ENCODE results near the gene CAMK1.
"Not testable (repeated sequence)": the region's sequence is repeated elsewhere in the genome, so short reads cannot be mapped to it uniquely, and the experiment has no call there.

Gene CAMK1

DNA sequence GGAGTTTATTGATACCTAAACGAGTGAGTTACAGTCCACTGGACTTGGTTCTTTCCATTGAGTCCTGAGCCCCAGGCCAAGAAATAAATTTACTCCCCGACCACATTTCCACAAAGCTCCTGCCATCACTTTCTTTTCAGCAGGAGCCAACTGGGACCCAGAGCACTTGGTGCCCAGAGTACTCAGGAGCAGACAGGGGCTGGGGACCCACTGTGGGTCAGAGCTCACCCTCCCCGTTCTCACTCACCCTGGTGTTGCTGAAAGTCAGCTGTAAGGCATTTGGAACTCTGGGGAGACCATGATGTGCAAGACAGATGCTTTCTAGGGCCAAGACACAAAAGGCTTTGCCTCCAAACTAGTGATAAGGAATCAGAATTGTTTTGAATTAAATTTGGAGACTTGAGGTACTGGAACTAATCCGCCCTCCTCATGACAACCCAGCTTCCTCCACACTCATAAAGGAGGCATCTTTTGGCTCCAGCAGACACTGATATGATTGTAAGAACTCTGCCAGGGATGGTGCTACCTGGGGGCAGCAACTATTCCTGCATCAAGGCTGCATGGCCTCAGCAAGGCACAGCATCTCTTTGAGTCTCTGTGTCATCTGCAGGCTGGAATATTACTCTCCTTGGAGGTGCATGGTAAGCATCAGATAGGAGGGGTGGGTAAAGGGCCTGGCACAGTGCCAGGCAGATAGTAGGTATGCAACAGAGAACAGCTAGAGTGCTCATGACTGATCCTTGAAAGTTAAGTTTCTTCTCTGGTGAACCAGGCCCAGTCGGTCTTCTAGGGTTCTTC lies 7.3 kb upstream of the CAMK1 start:
- no peak for DNase-seq

GRCh38 chr3:9771007-9771406 lies 1.3 kb upstream of the CAMK1 start:
- not testable (repeated sequence) for DNase-seq

GRCh38 chr3:9770276-9770812 lies 597 bp upstream of the CAMK1 start:
- DNase-seq, result peak; percentile 49

DNA sequence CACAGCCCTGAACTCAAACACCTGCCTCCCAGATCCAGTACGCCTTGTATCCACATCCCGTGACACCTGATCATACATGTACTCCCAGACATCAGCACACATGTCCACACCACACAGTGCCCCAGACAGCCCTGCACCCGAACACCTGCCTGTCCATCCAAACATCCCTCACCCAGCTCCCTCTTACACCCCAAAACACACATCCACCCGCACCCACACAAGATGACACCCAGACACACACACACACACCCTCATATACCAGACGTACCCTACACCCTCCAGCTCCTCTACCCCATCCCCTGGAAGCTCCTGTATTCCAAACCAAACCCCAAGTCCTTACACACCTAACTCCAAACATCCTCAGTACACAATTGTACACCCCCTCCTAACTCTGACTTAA lies 735 bp downstream of the CAMK1 start:
- DNase-seq, result no peak

DNA sequence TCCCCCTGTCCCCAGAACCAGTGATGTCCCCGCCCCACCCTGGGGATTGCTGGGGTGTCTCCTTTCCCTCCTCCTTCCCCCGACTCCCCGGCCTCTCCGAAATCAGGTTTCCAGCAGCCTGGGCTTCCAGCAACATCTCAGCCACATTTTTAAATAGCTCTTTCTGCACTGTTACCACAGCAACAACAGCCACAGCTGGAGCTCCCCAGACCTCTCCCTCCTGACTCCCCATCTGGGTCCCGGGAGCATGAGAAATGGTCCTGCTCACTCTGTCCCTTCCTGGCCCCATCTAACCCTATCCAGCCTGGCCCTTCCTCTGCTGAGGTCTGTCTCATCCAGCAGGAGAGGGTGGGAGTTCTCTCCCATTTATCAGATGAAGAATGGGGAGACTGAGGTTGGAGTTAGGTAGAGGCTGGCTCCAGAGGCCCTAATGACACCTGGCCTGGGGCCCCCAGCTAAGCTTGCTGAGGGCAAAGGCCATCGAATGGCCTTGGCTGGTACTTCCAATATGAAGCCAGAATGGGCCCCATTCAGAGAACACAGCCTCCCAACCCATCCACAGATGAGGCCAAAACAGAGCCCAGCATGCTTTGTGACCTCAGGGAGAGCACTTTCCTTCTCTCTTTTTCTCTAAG lies 1.5 kb downstream of the CAMK1 start:
- DNase-seq, result no peak

- DNase-seq, result no peak
Measured at GRCh38 chr3:9767418-9767817, 2.3 kb downstream of the CAMK1 start.

DNA sequence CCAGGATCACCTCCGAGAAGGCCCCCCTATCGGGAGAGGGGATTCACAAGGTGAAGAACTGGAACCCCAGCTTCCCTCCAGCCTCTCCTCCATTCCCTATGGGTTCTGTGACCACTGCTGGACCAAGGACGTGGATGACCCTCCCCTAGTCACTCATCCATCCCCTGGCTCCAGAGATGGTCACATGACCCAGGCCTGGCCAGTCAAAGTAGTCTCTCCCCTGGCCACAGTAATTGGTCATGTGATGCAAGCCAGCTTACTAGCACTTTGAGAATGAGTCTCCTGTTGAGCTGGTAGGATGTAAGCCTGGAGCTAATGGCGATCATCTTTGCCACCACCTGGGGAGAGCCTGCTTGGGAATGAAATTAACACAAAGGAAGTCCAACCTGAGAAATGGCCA lies 3.9 kb downstream of the CAMK1 start:
- DNase-seq, result no peak

GRCh38 chr3:9762871-9763270 lies 6.9 kb downstream of the CAMK1 start:
- DNase-seq, result no peak

- no peak for DNase-seq
Measured at GRCh38 chr3:9761919-9762318, 7.8 kb downstream of the CAMK1 start.

GRCh38 chr3:9760779-9761505 lies 8.8 kb downstream of the CAMK1 start:
- DNase-seq, result no peak

DNA sequence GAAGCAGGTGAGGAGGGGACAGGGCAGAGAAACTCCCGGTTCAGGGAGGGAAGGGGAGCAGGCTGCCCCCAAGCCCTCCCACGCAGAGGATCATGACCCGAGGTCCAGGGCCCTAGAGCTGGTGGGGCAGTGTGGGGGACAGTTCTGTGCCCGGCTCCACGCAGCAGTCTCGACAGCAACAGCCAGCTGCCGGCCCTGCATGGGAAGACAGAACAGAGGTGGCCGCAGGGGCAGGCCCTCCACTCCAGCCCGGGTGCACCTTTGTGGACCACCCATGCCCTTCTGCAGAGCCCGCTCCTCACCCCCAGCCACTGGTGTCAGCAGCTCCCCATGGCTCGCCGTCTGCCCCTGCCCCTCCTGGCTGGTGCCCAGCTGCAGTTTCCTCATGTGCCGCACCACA lies 12.3 kb downstream of the CAMK1 start:
- DNase-seq, result no peak

- DNase-seq, result no peak
Measured at GRCh38 chr3:9754678-9755077, 15.1 kb downstream of the CAMK1 start.

DNA sequence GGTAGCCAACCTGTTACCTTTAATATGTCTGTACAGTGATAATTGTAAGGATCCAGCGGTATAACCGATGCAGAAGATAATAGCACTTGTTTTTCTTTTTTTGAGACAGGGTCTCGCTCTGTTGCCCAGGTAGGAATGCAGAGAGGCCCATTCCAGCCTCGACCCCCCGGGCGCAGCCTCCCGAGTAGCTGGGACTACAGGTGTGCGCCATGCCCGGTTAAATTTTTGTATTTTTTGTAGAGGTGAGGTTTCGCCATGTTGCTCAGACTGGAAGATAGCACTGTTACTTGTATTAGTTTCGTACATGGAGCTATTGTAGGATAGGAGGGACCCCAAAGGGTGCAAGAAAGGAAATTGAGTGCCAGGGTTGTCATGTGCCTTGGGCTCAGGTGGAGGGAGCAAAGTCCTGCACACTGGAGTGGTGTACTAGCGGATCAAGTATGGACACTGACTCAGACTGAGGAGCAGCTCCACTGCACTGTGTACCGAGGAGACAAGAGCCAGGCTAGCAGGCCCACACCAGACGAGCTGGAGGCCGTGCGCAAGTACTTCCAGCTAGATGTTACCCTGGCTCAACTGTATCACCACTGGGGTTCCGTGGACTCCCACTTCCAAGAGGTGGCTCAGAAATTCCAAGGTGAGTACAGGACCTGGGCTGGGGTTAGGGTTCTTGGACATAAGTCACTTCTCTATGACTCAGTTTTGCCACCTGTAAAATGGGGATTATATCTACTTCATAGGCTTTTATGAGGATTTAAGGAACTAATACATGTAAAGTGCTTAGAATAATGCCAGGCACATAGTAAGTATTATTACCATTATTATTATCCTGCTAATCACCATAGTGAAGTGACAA lies 19.0 kb downstream of the CAMK1 start:
- DNase-seq, result peak; percentile 17

- DNase-seq, result peak; percentile 95
Measured at GRCh38 chr3:9749645-9750555, 19.8 kb downstream of the CAMK1 start, which contains the start of gene OGG1. Gene OGG1 (plus strand): TSS chr3:9749952. CDS start chr3:9750287, 335 bp downstream.

GRCh38 chr3:9749296-9749644 lies 20.5 kb downstream of the CAMK1 start:
- no peak for DNase-seq

DNA sequence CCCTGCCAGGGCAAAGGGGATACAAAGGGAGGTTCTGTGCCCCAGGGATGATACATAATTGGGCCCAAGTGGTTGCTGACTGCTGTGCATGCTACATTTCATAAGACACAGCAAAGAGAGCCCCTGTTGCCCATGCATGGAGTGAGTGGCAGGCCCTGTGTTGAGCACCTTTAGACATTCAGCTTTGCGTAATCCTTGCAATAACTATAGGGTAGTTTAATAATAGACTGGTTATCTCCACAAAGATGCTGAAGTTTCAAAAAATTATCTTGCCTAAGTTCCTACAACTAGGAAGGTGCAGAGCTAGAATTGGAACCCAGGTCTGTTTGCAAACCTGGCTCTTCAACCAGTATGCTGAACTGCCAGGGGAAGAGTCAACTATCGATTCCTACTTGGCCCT lies 21.7 kb downstream of the CAMK1 start:
- no peak for DNase-seq

GRCh38 chr3:9747267-9747666 lies 22.5 kb downstream of the CAMK1 start:
- DNase-seq, result no peak

- DNase-seq, result no peak
Measured at GRCh38 chr3:9746330-9746729, 23.4 kb downstream of the CAMK1 start.

DNA sequence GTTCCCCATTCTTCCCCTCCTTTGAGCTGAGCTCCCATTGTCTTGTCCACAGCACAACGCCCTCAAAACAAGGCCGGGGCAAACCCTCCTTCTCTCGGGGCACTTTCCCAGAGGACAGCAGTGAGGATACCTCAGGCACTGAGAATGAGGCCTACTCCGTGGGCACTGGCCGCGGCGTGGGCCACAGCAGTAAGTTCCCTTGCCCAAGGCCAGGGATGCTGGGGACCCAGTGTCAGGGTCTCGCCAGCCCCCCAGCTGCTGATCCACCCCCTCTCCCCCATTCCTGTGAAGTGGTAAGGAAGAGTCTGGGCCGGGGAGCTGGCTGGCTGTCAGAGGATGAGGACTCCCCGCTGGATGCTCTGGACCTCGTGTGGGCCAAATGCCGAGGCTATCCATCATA lies 24.2 kb downstream of the CAMK1 start:
- no peak for DNase-seq

- DNase-seq, result no peak
Measured at GRCh38 chr3:9744162-9744561, 25.6 kb downstream of the CAMK1 start.

DNA sequence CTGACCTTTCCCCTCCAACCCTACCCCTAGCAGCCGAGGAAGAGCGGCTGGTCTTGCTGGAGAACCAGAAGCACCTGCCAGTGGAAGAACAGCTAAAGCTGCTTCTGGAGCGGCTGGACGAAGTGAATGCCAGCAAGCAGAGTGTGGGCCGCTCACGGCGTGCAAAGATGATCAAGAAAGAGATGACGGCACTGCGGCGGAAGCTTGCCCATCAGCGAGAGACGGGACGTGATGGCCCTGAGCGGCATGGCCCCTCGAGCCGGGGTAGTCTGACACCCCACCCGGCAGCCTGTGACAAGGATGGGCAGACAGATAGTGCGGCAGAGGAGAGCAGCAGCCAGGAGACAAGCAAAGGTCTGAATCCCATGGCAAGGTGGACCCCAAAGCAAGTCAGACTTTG lies 26.2 kb downstream of the CAMK1 start:
- no peak for DNase-seq
